Non-pigmented ciliary epithelial cell (primary cell): Measurements from ENCODE around the gene IMPDH1.

Experiments
- DNase-seq: peaks from one replicate; pipeline ENCODE4 v3.0.0-alpha.2; 2010; ENCODE audit warnings: low read depth

IMPDH1 gene

GRCh38 chr7:128405471-128406313 lies 4.1 kb downstream of the IMPDH1 start:
- DNase-seq: no peak

- no peak for DNase-seq
Measured at GRCh38 chr7:128404886-128405470, 4.8 kb downstream of the IMPDH1 start.

GRCh38 chr7:128404143-128404681 lies 5.6 kb downstream of the IMPDH1 start:
- no peak for DNase-seq

GRCh38 chr7:128403676-128404075 lies 6.1 kb downstream of the IMPDH1 start:
- DNase-seq: no peak

GRCh38 chr7:128402356-128402755 lies 7.4 kb downstream of the IMPDH1 start:
- DNase-seq: no peak

GRCh38 chr7:128400566-128400965 lies 9.2 kb downstream of the IMPDH1 start:
- no peak for DNase-seq

- DNase-seq: no peak
Measured at GRCh38 chr7:128399991-128400390, 9.8 kb downstream of the IMPDH1 start.

- DNase-seq: no peak
Measured at GRCh38 chr7:128398841-128399135, 11.0 kb downstream of the IMPDH1 start.

- DNase-seq: no peak
Measured at GRCh38 chr7:128398016-128398840, 11.6 kb downstream of the IMPDH1 start.

GRCh38 chr7:128396357-128396756 lies 13.4 kb downstream of the IMPDH1 start:
- DNase-seq: no peak

GRCh38 chr7:128395748-128396147 lies 14.0 kb downstream of the IMPDH1 start:
- no peak for DNase-seq

GRCh38 chr7:128394904-128395496 lies 14.8 kb downstream of the IMPDH1 start:
- DNase-seq: no peak

GRCh38 chr7:128393526-128394330 lies 16.1 kb downstream of the IMPDH1 start:
- no peak for DNase-seq

- DNase-seq: no peak
Measured at GRCh38 chr7:128392446-128393327, 17.1 kb downstream of the IMPDH1 start.

- DNase-seq: no peak
Measured at GRCh38 chr7:128391805-128392204, 18.0 kb downstream of the IMPDH1 start.

- no peak for DNase-seq
Measured at GRCh38 chr7:128390871-128391565, 18.8 kb downstream of the IMPDH1 start.

- DNase-seq: no peak
Measured at GRCh38 chr7:128389618-128390329, 20.0 kb downstream of the IMPDH1 start.

GRCh38 chr7:128389085-128389617 lies 20.6 kb downstream of the IMPDH1 start:
- DNase-seq: no peak

- DNase-seq: no peak
Measured at GRCh38 chr7:128388145-128388485, 21.7 kb downstream of the IMPDH1 start.
